HepG2 (cell line): Measurements from ENCODE around the gene CTXN1. TPM values are rescaled to one million over a fixed set of nuclear protein-coding genes. Genes with fewer than 3 reads are reported as not detected.

Experiments used
- MXI1 ChIP-seq: IDR thresholded peaks from 3 replicates; pipeline ENCODE4 v1.6.1; 2012; ENCODE audit warnings: low read depth, low read length, inconsistent platforms, borderline replicate concordance
- NFYC ChIP-seq: IDR thresholded peaks from 2 replicates; pipeline ENCODE4 v1.6.1; 2016; ENCODE audit warnings: missing genetic modification reagents, missing compliant biosample characterization
- RERE ChIP-seq: IDR thresholded peaks from 2 replicates; pipeline ENCODE4 v1.6.1; 2016; ENCODE audit warnings: low read depth, missing genetic modification reagents, missing compliant biosample characterization
- SMYD3 ChIP-seq: sonication (generic); formaldehyde crosslinking; IDR thresholded peaks from 2 replicates; pipeline ENCODE4 v1.8.1; 2023; ENCODE audit warnings: mild to moderate bottlenecking, missing genetic modification reagents
- SPEN ChIP-seq: sonication (generic); formaldehyde crosslinking; IDR thresholded peaks from 2 replicates; pipeline ENCODE4 v1.5.1; 2020; ENCODE audit warnings: low read depth, mild to moderate bottlenecking, missing genetic modification reagents
- STAT5B ChIP-seq: sonication (generic); formaldehyde crosslinking; IDR thresholded peaks from 2 replicates; pipeline ENCODE4 v1.4.0; 2020; ENCODE audit warnings: missing genetic modification reagents
- SYNCRIP ChIP-seq: fragments of 200-400 bp; formaldehyde crosslinking; IDR thresholded peaks from 2 replicates; pipeline ENCODE4 v1.6.1; 2018; ENCODE audit warnings: mild to moderate bottlenecking, low read depth, low read length; ENCODE audit not compliant: insufficient read depth
- ZNF337 ChIP-seq: sonication (generic); formaldehyde crosslinking; IDR thresholded peaks from 2 replicates; pipeline ENCODE4 v1.5.1; 2020; ENCODE audit warnings: missing genetic modification reagents, low read depth, mild to moderate bottlenecking, borderline replicate concordance
- ZNF691 ChIP-seq: sonication (generic); formaldehyde crosslinking; IDR thresholded peaks from 2 replicates; pipeline ENCODE4 v1.4.0; 2020; ENCODE audit warnings: missing genetic modification reagents, low read depth, mild to moderate bottlenecking, borderline replicate concordance
- ZNF816 ChIP-seq: sonication (generic); formaldehyde crosslinking; IDR thresholded peaks from 2 replicates; pipeline ENCODE4 v1.8.0; 2022; ENCODE audit warnings: missing genetic modification reagents, mild to moderate bottlenecking, borderline replicate concordance
- polyA plus RNA-seq, 8 experiments: library from polyadenylated mRNA; depleted of rRNA in 3 of 8; stranded (reverse) in 7 of 8; unstranded in 1 of 8; fragments of >200 nt; fragmentation: Illumina TruSeq in 4 of 8; extraction: Trizol in 4 of 8; gene quantifications; 2 replicates each; pipeline versions ENCODE4 v1.2.1 to v1.2.3, GENCODE V29; 2011 to 2016; ENCODE audit warnings: low read depth in 4 of 8, missing spikeins in 1 of 8, mixed read lengths in 1 of 8; ENCODE audit not compliant: insufficient read depth in 1 of 8
- total RNA-seq, 5 experiments: library from RNA; depleted of rRNA; stranded (reverse); fragments of >200 nt; fragmentation: Illumina TruSeq; extraction: Trizol; gene quantifications; 2 replicates each; pipeline ENCODE4 v1.2.3, GENCODE V29; 2016; ENCODE audit warnings: low read depth in 1 of 5
- TF ChIP-seq, protein P1 (sequence below): IDR thresholded peaks from 2 replicates; pipeline ENCODE4 v1.6.1; 2012; ENCODE audit warnings: low read length, improper control_type of control experiment
- TF ChIP-seq, protein P2 (sequence below): sonication (generic); formaldehyde crosslinking; IDR thresholded peaks from 2 replicates; pipeline ENCODE4 v1.4.0; 2020; ENCODE audit warnings: mild to moderate bottlenecking, low read depth, missing genetic modification reagents

CTXN1 gene
- total and polyA plus RNA-seq, 2 of the 13 experiments (the other 11 are each of a cell fraction or from before 2014, with no cell fraction given) = 0.11 TPM; not detected in 1

DNA sequence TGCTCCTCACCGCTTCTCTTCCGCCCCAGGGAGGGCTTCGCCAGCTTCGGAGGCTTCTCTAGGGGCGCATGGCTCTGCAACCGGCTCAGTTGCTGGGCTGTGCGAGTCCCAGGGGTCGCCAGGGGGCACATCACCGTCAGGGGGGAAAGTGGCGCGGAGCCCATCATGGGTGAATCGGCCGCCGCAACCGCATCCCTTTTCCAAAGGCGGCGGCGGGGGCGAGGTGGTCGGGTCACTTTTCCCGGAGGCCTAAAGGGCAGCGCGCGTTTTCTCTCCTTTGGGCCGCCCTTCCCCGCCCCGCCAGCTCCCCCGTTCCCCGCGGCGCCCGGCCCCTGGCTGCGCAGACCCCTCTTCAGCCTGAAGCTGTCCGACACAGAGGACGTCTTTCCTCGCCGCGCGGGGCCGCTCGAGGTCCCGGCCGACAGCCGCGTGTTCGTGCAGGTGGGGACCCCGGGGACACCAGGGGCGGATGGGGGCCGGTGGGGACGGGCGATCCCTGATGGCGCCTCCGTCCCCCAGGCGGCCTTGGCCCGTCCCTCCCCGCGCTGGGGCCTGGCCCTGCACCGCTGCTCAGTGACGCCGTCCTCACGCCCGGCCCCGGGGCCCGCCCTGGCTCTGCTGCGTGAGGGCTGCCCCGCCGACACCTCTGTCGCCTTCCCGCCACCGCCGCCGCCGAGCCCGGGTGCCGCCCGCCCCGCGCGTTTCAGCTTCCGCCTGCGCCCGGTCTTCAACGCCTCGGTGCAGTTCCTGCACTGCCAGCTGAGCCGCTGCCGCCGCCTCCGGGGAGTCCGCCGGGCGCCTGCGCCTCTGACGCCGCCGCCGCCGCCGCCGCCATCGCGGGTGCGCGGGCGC, 9.6 kb downstream of the CTXN1 start (continued):
- TF ChIP-seq, protein P1, sequence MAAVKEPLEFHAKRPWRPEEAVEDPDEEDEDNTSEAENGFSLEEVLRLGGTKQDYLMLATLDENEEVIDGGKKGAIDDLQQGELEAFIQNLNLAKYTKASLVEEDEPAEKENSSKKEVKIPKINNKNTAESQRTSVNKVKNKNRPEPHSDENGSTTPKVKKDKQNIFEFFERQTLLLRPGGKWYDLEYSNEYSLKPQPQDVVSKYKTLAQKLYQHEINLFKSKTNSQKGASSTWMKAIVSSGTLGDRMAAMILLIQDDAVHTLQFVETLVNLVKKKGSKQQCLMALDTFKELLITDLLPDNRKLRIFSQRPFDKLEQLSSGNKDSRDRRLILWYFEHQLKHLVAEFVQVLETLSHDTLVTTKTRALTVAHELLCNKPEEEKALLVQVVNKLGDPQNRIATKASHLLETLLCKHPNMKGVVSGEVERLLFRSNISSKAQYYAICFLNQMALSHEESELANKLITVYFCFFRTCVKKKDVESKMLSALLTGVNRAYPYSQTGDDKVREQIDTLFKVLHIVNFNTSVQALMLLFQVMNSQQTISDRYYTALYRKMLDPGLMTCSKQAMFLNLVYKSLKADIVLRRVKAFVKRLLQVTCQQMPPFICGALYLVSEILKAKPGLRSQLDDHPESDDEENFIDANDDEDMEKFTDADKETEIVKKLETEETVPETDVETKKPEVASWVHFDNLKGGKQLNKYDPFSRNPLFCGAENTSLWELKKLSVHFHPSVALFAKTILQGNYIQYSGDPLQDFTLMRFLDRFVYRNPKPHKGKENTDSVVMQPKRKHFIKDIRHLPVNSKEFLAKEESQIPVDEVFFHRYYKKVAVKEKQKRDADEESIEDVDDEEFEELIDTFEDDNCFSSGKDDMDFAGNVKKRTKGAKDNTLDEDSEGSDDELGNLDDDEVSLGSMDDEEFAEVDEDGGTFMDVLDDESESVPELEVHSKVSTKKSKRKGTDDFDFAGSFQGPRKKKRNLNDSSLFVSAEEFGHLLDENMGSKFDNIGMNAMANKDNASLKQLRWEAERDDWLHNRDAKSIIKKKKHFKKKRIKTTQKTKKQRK = no peak
- TF ChIP-seq RERE (no peak), ZNF816 (CRISPR knock-in tag) (no peak), SPEN (CRISPR knock-in tag) (peak; percentile 40; the same call in 1 of the 2 replicates), SMYD3 (no peak), ZNF337 (no peak), SYNCRIP (no peak), ZNF691 (CRISPR knock-in tag) (0 out of 2 replicates have a peak, but pooled peaks have one; percentile 22), NFYC (CRISPR knock-in tag) (no peak), STAT5B (CRISPR knock-in tag) (no peak), MXI1 (no peak)
- TF ChIP-seq, protein P2, sequence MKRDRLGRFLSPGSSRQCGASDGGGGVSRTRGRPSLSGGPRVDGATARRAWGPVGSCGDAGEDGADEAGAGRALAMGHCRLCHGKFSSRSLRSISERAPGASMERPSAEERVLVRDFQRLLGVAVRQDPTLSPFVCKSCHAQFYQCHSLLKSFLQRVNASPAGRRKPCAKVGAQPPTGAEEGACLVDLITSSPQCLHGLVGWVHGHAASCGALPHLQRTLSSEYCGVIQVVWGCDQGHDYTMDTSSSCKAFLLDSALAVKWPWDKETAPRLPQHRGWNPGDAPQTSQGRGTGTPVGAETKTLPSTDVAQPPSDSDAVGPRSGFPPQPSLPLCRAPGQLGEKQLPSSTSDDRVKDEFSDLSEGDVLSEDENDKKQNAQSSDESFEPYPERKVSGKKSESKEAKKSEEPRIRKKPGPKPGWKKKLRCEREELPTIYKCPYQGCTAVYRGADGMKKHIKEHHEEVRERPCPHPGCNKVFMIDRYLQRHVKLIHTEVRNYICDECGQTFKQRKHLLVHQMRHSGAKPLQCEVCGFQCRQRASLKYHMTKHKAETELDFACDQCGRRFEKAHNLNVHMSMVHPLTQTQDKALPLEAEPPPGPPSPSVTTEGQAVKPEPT = no peak
